Tibial nerve (tissue), 4 donors: ENCODE data around the gene RBM45. TPM values are rescaled to one million over a fixed set of nuclear protein-coding genes. Genes with fewer than 3 reads are reported as not detected.

ENCODE experiments used
- DNase-seq, 2 donors: peaks; one replicate each; pipeline ENCODE4 v3.0.0-alpha.2; 2019; ENCODE audit warnings: low spot score in 2 of 2
- H3K27ac ChIP-seq, 4 donors: fragments of 200-600 bp; sonication (generic) in 3 of 4; one replicate each; pipeline ENCODE4 v1.5.1; 2017 to 2019; ENCODE audit warnings: mild to moderate bottlenecking in 1 of 4
- H3K27me3 ChIP-seq, 2 donors: fragments of 200-600 bp; sonication (generic) in 1 of 2; one replicate each; pipeline versions ENCODE4 v1.5.1 to v1.6.0; 2017 to 2019
- H3K36me3 ChIP-seq, 3 donors: fragments of 200-600 bp; sonication (generic); one replicate each; pipeline ENCODE4 v1.5.1; 2018 to 2019
- H3K4me1 ChIP-seq, 4 donors: fragments of 200-600 bp; sonication (generic) in 3 of 4; one replicate each; pipeline ENCODE4 v1.5.1; 2017 to 2019
- H3K4me3 ChIP-seq, 4 donors: fragments of 200-600 bp; sonication (generic) in 3 of 4; one replicate each; pipeline ENCODE4 v1.5.1; 2017 to 2019; ENCODE audit warnings: mild to moderate bottlenecking in 1 of 4, moderate library complexity in 1 of 4
- H3K9me3 ChIP-seq, 4 donors: fragments of 200-600 bp; sonication (generic) in 3 of 4; one replicate each; pipeline ENCODE4 v1.5.1; 2017 to 2019
- EP300 ChIP-seq, 2 donors: sonication (generic); formaldehyde crosslinking; IDR thresholded peaks; one replicate each; pipeline ENCODE4 v1.6.1; 2017; ENCODE audit warnings: antibody characterized with exemption in 2 of 2, mild to moderate bottlenecking in 1 of 2
- POLR2A ChIP-seq, 2 donors: fragments of 450-650 bp; IDR thresholded peaks; one replicate each; pipeline ENCODE4 v1.6.1; 2017; ENCODE audit warnings: antibody characterized with exemption in 2 of 2, mild to moderate bottlenecking in 2 of 2, moderate library complexity in 2 of 2
- whole genome bisulfite sequencing, 2 donors: methylation state at CpG; one replicate each; pipeline ENCODE4 v1.1.5; 2018; 5-methylcytosine and 5-hydroxymethylcytosine counted together
- small RNA-seq: library from RNA; depleted of rRNA; stranded (forward); fragments of <200 nt; gene quantifications from one replicate; pipeline ENCODE3, GENCODE V24; 2016
- total RNA-seq, 4 donors: library from RNA; depleted of rRNA; stranded (reverse); fragments of >200 nt; gene quantifications; one replicate each; pipeline ENCODE4 v1.1.0, GENCODE V29; 2016
- TF ChIP-seq, protein P1 (sequence below), 5 experiments: fragments of 200-600 bp in 3 of 5; fragments of 450-650 bp in 2 of 5; sonication (generic) in 3 of 5; IDR thresholded peaks; one replicate each; pipeline ENCODE4 v1.5.1; 2016 to 2019; ENCODE audit warnings: antibody characterized with exemption in 5 of 5, mild to moderate bottlenecking in 3 of 5, moderate library complexity in 2 of 5

The RBM45 gene
- total RNA-seq, 4 donors from 2014 or later, result 13.6 to 20.4 (median 19.6) TPM

GRCh38 chr2:178173657-178174056, 61.4 kb downstream of the RBM45 start:
- DNase-seq, result no peak
- Histone ChIP-seq H3K4me1 (no peaks in the 10 kb centered on the region), H3K27ac (no peak overlapping the region), H3K27me3 (no peaks in the 10 kb centered on the region), H3K9me3 (peaks cover 0 to 4% (median 0%) of the 10 kb centered on the region in 4 donors), H3K4me3 (no peak overlapping the region), H3K36me3 (no peaks in the 10 kb centered on the region)
- 96 to 97% methylated on average over 1 of the region's 1 CpG for WGBS, 2 donors
- no peak for TF ChIP-seq POLR2A (IDR thresholded peaks at IDR 0.05)
- TF ChIP-seq EP300 (IDR thresholded peaks at IDR 0.05), result no peak
- TF ChIP-seq, protein P1, sequence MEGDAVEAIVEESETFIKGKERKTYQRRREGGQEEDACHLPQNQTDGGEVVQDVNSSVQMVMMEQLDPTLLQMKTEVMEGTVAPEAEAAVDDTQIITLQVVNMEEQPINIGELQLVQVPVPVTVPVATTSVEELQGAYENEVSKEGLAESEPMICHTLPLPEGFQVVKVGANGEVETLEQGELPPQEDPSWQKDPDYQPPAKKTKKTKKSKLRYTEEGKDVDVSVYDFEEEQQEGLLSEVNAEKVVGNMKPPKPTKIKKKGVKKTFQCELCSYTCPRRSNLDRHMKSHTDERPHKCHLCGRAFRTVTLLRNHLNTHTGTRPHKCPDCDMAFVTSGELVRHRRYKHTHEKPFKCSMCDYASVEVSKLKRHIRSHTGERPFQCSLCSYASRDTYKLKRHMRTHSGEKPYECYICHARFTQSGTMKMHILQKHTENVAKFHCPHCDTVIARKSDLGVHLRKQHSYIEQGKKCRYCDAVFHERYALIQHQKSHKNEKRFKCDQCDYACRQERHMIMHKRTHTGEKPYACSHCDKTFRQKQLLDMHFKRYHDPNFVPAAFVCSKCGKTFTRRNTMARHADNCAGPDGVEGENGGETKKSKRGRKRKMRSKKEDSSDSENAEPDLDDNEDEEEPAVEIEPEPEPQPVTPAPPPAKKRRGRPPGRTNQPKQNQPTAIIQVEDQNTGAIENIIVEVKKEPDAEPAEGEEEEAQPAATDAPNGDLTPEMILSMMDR (IDR thresholded peaks at IDR 0.05), result no peak

GRCh38 chr2:178177066-178177679, 64.9 kb downstream of the RBM45 start:
- Histone ChIP-seq H3K4me3 (no peak overlapping the region), H3K27ac (no peak overlapping the region), H3K36me3 (no peaks in the 10 kb centered on the region), H3K27me3 (no peaks in the 10 kb centered on the region), H3K4me1 (no peaks in the 10 kb centered on the region), H3K9me3 (peaks cover 0 to 4% (median 0%) of the 10 kb centered on the region in 4 donors)
- DNase-seq, result no peak
- TF ChIP-seq POLR2A (IDR thresholded peaks at IDR 0.05), result no peak
- no peak for TF ChIP-seq EP300 (IDR thresholded peaks at IDR 0.05)
- TF ChIP-seq, protein P1 (IDR thresholded peaks at IDR 0.05), result no peak
- WGBS, 2 donors, result 77 to 78% methylated on average over 1 of the region's 1 CpG

Small RNA genes within 50 kb of the gene (small RNA-seq; reads per million reads assigned to genes)
- gene AC011998.1 (not detected), gene RNU5E-9P (not detected)

Other genes with a start within 250 kb of the RBM45 start
- 1 to 10 TPM in 1 of 4 donors, not detected in 3; 1.7 TPM for gene PDE11A, start 39.7 kb upstream of the RBM45 start, total RNA-seq
- 1 to 10 TPM in 3 of 4 donors, under 1 TPM in 1; 0.66 to 3.1 (median 1.6) TPM for gene OSBPL6, start 82.1 kb downstream of the RBM45 start, total RNA-seq